WTC11 (cell line): ENCODE data around the gene ASCC3. TPM values are rescaled to one million over a fixed set of nuclear protein-coding genes. Genes with fewer than 3 reads are reported as not detected.
"Not testable (repeated sequence)": the region's sequence is repeated elsewhere in the genome, so short reads cannot be mapped to it uniquely, and the experiment has no call there.

Experiments
- ATAC-seq: fragments of 200-7000 bp; cut with Tn5 transposase; 2 replicates; pipeline ENCODE4 v1.10.0; 2021; ENCODE audit warnings: mild to moderate bottlenecking, moderate library complexity
- CTCF ChIA-PET: fragments of 300-600 bp; sonication (Branson Sonifier 250); formaldehyde crosslinking; loops from one replicate; lab custom pipeline; 2021; ENCODE audit warnings: antibody characterized with exemption; lab: Charles Lee
- POLR2A ChIA-PET: fragments of 350-600 bp; sonication (Branson Sonifier 250); formaldehyde crosslinking; loops from one replicate; lab custom pipeline; 2021; ENCODE audit warnings: antibody characterized with exemption; lab: Charles Lee
- DNase-seq: peaks from one replicate; pipeline ENCODE4 v3.0.0; 2021; ENCODE audit warnings: low spot score
- H3K27ac Mint-ChIP-seq: 2 replicates; pipeline ENCODE4 v1.8.0; 2021; ENCODE audit warnings: mixed read lengths
- H3K27me3 Mint-ChIP-seq: 2 replicates; pipeline ENCODE4 v1.8.0; 2021; ENCODE audit warnings: low read depth, mild to moderate bottlenecking, moderate library complexity, mixed read lengths
- H3K36me3 Mint-ChIP-seq: 2 replicates; pipeline ENCODE4 v1.8.0; 2021; ENCODE audit warnings: mixed read lengths
- H3K4me1 Mint-ChIP-seq: 2 replicates; pipeline ENCODE4 v1.8.0; 2022; ENCODE audit warnings: mixed read lengths
- H3K4me3 Mint-ChIP-seq: 2 replicates; pipeline ENCODE4 v1.8.0; 2021; ENCODE audit warnings: mild to moderate bottlenecking, moderate library complexity, mixed read lengths
- H3K9me3 Mint-ChIP-seq: 2 replicates; pipeline ENCODE4 v1.8.0; 2021; ENCODE audit warnings: mixed read lengths
- ARID4B ChIP-seq: sonication (generic); formaldehyde crosslinking; IDR thresholded peaks from 2 replicates; pipeline ENCODE4 v1.8.0; 2023; ENCODE audit warnings: missing genetic modification reagents, mild to moderate bottlenecking, borderline replicate concordance
- CDX4 ChIP-seq: fragments of 250-450 bp; sonication (Bioruptor Pico); IDR thresholded peaks from 2 replicates; pipeline ENCODE4 v1.9.0; 2021; ENCODE audit warnings: moderate library complexity, mild to moderate bottlenecking, inconsistent platforms, borderline replicate concordance
- ESRRA ChIP-seq: sonication (generic); formaldehyde crosslinking; IDR thresholded peaks from 2 replicates; pipeline ENCODE4 v1.8.1; 2022; ENCODE audit warnings: mild to moderate bottlenecking, missing genetic modification reagents, borderline replicate concordance
- ETV6 ChIP-seq: sonication (generic); formaldehyde crosslinking; IDR thresholded peaks from 2 replicates; pipeline ENCODE4 v1.8.1; 2022; ENCODE audit warnings: mild to moderate bottlenecking, missing genetic modification reagents
- MYBL2 ChIP-seq: sonication (generic); formaldehyde crosslinking; IDR thresholded peaks from 2 replicates; pipeline ENCODE4 v1.8.1; 2023; ENCODE audit warnings: mild to moderate bottlenecking, moderate library complexity, missing genetic modification reagents
- NFATC4 ChIP-seq: fragments of 250-450 bp; sonication (Bioruptor Pico); IDR thresholded peaks from 2 replicates; pipeline ENCODE4 v1.9.0; 2021; ENCODE audit warnings: mild to moderate bottlenecking
- SMAD4 ChIP-seq: sonication (generic); formaldehyde crosslinking; IDR thresholded peaks from 2 replicates; pipeline ENCODE4 v1.8.0; 2022; ENCODE audit warnings: mild to moderate bottlenecking, missing genetic modification reagents
- ZBTB43 ChIP-seq: sonication (generic); formaldehyde crosslinking; IDR thresholded peaks from 2 replicates; pipeline ENCODE4 v1.8.1; 2023; ENCODE audit warnings: mild to moderate bottlenecking, missing genetic modification reagents
- ZNF263 ChIP-seq: sonication (generic); formaldehyde crosslinking; IDR thresholded peaks from 2 replicates; pipeline ENCODE4 v1.8.1; 2022; ENCODE audit warnings: low read depth, mild to moderate bottlenecking, moderate library complexity, missing genetic modification reagents
- total RNA-seq: library from RNA; stranded (reverse); gene quantifications from 3 replicates; pipeline ENCODE4 v1.2.3, GENCODE V29; 2021

Gene ASCC3
- total RNA-seq, 1 experiment from 2014 or later, result 80.7 TPM

- TF ChIP-seq SMAD4 (CRISPR knock-in tag) (no peak), CDX4 (CRISPR knock-in tag) (no peak)
Observed at GRCh38 chr6:100745419-100746041, 135.6 kb downstream of the ASCC3 start (continued).

- CTCF ChIA-PET, result no interaction called here
- H3K4me1 Mint-ChIP-seq, result no peaks in the 10 kb centered on the region
Observed at GRCh38 chr6:100740439-100740838, 140.7 kb downstream of the ASCC3 start.

GRCh38 chr6:100737720-100738119 lies 143.4 kb downstream of the ASCC3 start:
- CTCF ChIA-PET, H3K27ac Mint-ChIP-seq, H3K4me1 Mint-ChIP-seq, DNase-seq, ATAC-seq, H3K27me3 Mint-ChIP-seq, H3K4me3 Mint-ChIP-seq, POLR2A ChIA-PET: not testable (repeated sequence)
- Mint-ChIP-seq H3K9me3 (peaks cover 30% of the 10 kb centered on the region), H3K36me3 (peaks cover 28% of the 10 kb centered on the region)

More at GRCh38 chr6:100740439-100740838, 140.7 kb downstream of the ASCC3 start:
- Mint-ChIP-seq H3K4me3 (no peak overlapping the region), H3K27me3 (no peaks in the 10 kb centered on the region)
- no peak for DNase-seq
- POLR2A ChIA-PET, result no interaction called here
- TF ChIP-seq NFATC4 (CRISPR knock-in tag) (no peak), ETV6 (CRISPR knock-in tag) (no peak), ZBTB43 (no peak), ARID4B (CRISPR knock-in tag) (no peak), MYBL2 (no peak), ZNF263 (no peak)
- TF ChIP-seq, all 79 proteins: peak for 0
- peaks cover 30% of the 10 kb centered on the region for H3K9me3 Mint-ChIP-seq
- H3K27ac Mint-ChIP-seq, result no peak overlapping the region
- H3K36me3 Mint-ChIP-seq, result peaks cover 35% of the 10 kb centered on the region
- no peak for ATAC-seq

GRCh38 chr6:100731411-100731810 lies 149.7 kb downstream of the ASCC3 start:
- Mint-ChIP-seq H3K36me3 (no peaks in the 10 kb centered on the region), H3K4me1 (peaks cover 6% of the 10 kb centered on the region; the same call in 1 of the 2 replicates), H3K9me3 (no peaks in the 10 kb centered on the region), H3K27me3 (no peaks in the 10 kb centered on the region), H3K27ac (no peak overlapping the region), H3K4me3 (no peak overlapping the region)
- no peak for DNase-seq
- TF ChIP-seq ARID4B (CRISPR knock-in tag) (no peak), ESRRA (no peak)
- ATAC-seq, result no peak
- CTCF ChIA-PET, result no interaction called here
- POLR2A ChIA-PET, result no interaction called here
